ENCODE measurements around the gene SNU13. TPM values are rescaled to one million over a fixed set of nuclear protein-coding genes. Genes with fewer than 3 reads are reported as not detected.
"Not testable (repeated sequence)": the region's sequence is repeated elsewhere in the genome, so short reads cannot be mapped to it uniquely, and the experiment has no call there.

The SNU13 gene
- polyA plus RNA-seq, 4 donors, result 82.1 to 149 (median 113) TPM

DNA sequence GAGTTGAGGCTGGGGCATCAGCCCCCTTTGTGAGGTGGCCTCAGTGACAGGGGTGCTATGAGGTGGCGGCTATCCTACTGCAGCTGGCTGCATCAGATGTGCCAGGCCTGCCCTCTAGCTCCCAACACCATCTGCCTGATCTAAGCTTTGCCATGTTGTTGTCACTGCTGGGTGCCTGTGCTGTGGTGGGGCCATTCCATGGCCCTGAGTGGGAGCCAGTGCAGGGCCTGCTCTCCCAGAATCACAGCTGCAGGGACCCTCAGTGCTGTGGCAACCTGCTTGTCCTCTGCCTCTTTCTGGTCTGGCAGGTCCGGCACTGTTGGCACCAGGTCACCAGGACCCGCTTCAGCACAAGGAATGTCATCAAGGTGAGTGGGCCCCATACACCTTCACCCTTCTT, 1.8 kb upstream of the SNU13 start:
- peaks cover 0 to 4% (median 0%) of the 10 kb centered on the region in 3 donors for H3K4me1 ChIP-seq (ENCODE audit: control insufficient read depth in 3 of 3, insufficient read depth in 2 of 3, low read depth in 1 of 3, low read length in 2 of 3)
- H3K36me3 ChIP-seq (ENCODE audit: control insufficient read depth in 3 of 3, insufficient read depth in 2 of 3, low read depth in 1 of 3, low read length in 3 of 3), result peaks cover 0 to 14% (median 5%) of the 10 kb centered on the region in 3 donors
- no peak overlapping the region for H3K4me3 ChIP-seq (ENCODE audit: low read depth in 1 of 3, low read length in 3 of 3)
- 88 to 97% (median 94%) methylated on average over 3 of the region's 3 CpGs for WGBS, 3 donors
- no peak for FAIRE-seq
- no peak overlapping the region for H3K27ac ChIP-seq (ENCODE audit: low read depth in 1 of 3, low read length in 2 of 3)
- no peaks in the 10 kb centered on the region for H3K9me3 ChIP-seq (ENCODE audit: control insufficient read depth in 2 of 2, insufficient read depth in 1 of 2, low read depth in 1 of 2, low read length in 1 of 2)
- no peaks in the 10 kb centered on the region for H3K27me3 ChIP-seq (ENCODE audit: control insufficient read depth in 3 of 3, insufficient read depth in 3 of 3, low read length in 3 of 3)
- no peak for DNase-seq

DNA sequence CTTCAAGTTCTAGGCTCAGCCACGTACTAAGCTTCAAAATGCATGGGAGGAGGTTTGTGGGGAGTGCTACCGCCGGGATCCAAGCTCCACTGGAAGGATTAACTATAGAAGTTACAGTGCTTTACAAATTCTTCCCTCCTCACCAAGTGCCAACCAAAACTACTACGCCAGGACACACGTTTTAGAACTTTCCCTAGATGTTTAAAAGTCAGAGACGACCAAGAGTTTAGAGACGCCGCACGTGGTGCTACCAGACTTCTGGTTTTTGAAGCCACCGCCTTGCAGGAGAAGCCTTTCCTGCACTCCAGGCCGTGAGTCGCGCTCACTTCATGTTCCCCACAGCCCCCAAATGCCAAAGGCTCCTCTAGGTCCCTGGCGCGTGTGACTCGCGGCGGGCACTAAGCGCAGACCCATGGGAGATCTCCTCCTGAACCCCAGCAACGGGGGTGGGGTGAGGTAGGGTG, 734 bp downstream of the SNU13 start:
- no peaks in the 10 kb centered on the region for H3K9me3 ChIP-seq (ENCODE audit: control insufficient read depth in 2 of 2, insufficient read depth in 1 of 2, low read depth in 1 of 2, low read length in 1 of 2)
- peak overlapping the region in 2 of 3 donors; percentile 98 for H3K27ac ChIP-seq (ENCODE audit: low read depth in 1 of 3, low read length in 2 of 3)
- DNase-seq (peak; percentile 35 to 63), FAIRE-seq (no peak)
- H3K27me3 ChIP-seq (ENCODE audit: control insufficient read depth in 3 of 3, insufficient read depth in 3 of 3, low read length in 3 of 3), result no peaks in the 10 kb centered on the region
- peaks cover 0 to 4% (median 2%) of the 10 kb centered on the region in 3 donors for H3K4me1 ChIP-seq (ENCODE audit: control insufficient read depth in 3 of 3, insufficient read depth in 2 of 3, low read depth in 1 of 3, low read length in 2 of 3)
- H3K36me3 ChIP-seq (ENCODE audit: control insufficient read depth in 3 of 3, insufficient read depth in 2 of 3, low read depth in 1 of 3, low read length in 3 of 3), result peaks cover 0 to 6% (median 0%) of the 10 kb centered on the region in 3 donors
- peak overlapping the region; percentile 73 to 97 (median 82) for H3K4me3 ChIP-seq (ENCODE audit: low read depth in 1 of 3, low read length in 3 of 3)
- 0 to 1% (median 0%) methylated on average over 20 of the region's 20 CpGs for WGBS, 3 donors

DNA sequence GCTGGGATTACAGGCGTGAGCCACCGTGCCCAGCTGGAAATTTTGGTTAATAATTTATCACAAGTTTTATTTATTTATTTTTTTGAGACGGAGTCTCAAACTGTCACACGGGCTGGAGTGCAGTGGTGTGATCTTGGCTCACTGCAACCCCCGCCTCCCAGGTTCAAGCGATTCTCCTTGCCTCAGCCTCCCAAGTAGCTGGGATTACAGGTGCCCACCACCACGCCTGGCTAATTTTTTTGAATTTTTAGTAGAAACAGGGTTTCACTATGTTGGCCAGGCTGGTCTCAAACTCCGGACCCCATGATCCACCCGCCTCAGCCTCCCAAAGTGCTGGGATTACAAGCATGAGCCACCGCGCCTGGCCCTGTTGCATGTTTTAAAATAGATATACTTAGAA, 1.8 kb downstream of the SNU13 start:
- H3K27ac ChIP-seq (ENCODE audit: low read depth in 1 of 3, low read length in 2 of 3); H3K4me3 ChIP-seq (ENCODE audit: low read depth in 1 of 3, low read length in 3 of 3); DNase-seq; H3K27me3 ChIP-seq (ENCODE audit: control insufficient read depth in 3 of 3, insufficient read depth in 3 of 3, low read length in 3 of 3); H3K36me3 ChIP-seq (ENCODE audit: control insufficient read depth in 3 of 3, insufficient read depth in 2 of 3, low read depth in 1 of 3, low read length in 3 of 3); FAIRE-seq; H3K9me3 ChIP-seq (ENCODE audit: control insufficient read depth in 2 of 2, insufficient read depth in 1 of 2, low read depth in 1 of 2, low read length in 1 of 2); H3K4me1 ChIP-seq (ENCODE audit: control insufficient read depth in 3 of 3, insufficient read depth in 2 of 3, low read depth in 1 of 3, low read length in 2 of 3): not testable (repeated sequence)
- 67 to 83% (median 70%) methylated on average over 11 of the region's 11 CpGs for WGBS, 3 donors

DNA sequence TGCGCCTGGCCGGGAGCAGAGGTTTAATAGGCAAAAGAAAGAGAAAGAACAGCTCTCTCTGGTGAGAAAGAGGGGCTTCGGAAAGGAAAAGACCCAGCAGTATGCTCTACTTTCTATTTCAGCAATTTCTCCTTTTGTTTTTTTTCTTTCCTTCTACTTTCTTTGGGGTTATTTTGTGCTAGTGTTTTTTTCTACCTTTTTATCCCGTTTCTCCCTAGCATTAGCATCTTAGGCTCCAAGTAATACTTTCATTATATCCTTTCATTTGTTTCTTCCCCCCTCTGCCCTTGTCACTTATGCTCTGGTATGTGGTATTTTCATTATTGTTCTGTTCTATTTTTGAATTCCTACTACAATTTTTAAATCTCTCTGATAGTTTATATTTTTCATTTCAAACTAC, 4.5 kb downstream of the SNU13 start:
- H3K27ac ChIP-seq (ENCODE audit: low read depth in 1 of 3, low read length in 2 of 3), result no peak overlapping the region
- no peak for FAIRE-seq
- H3K4me1 ChIP-seq (ENCODE audit: control insufficient read depth in 3 of 3, insufficient read depth in 2 of 3, low read depth in 1 of 3, low read length in 2 of 3), result peaks cover 0 to 4% (median 4%) of the 10 kb centered on the region in 3 donors
- no peaks in the 10 kb centered on the region for H3K27me3 ChIP-seq (ENCODE audit: control insufficient read depth in 3 of 3, insufficient read depth in 3 of 3, low read length in 3 of 3)
- DNase-seq, result no peak
- 83 to 95% (median 86%) methylated on average over 4 of the region's 4 CpGs for WGBS, 3 donors
- peaks cover 0 to 12% (median 6%) of the 10 kb centered on the region in 3 donors for H3K36me3 ChIP-seq (ENCODE audit: control insufficient read depth in 3 of 3, insufficient read depth in 2 of 3, low read depth in 1 of 3, low read length in 3 of 3)
- no peak overlapping the region for H3K4me3 ChIP-seq (ENCODE audit: low read depth in 1 of 3, low read length in 3 of 3)
- no peaks in the 10 kb centered on the region for H3K9me3 ChIP-seq (ENCODE audit: control insufficient read depth in 2 of 2, insufficient read depth in 1 of 2, low read depth in 1 of 2, low read length in 1 of 2)

DNA sequence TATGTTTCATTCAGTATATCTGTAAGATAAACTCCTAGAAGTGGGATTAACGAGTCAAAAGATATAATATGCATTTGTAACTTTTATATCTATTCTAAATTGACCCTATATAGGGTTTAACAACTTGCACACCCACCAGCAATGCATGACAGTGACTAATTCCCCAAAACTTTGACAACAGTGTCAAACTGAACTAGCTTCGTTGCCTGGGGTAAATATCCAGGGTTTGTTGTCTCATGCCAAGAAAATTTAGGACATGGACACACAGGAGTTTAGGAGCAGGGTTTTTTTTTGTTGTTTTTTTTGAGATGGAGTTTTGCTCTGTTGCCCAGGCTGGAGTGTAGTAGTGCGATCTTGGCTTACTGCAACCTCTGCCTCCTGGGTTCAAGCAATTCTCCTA, 5.1 kb downstream of the SNU13 start:
- H3K4me3 ChIP-seq (ENCODE audit: low read depth in 1 of 3, low read length in 3 of 3), result no peak overlapping the region
- DNase-seq (no peak), FAIRE-seq (no peak)
- H3K36me3 ChIP-seq (ENCODE audit: control insufficient read depth in 3 of 3, insufficient read depth in 2 of 3, low read depth in 1 of 3, low read length in 3 of 3), result peaks cover 2 to 18% (median 6%) of the 10 kb centered on the region in 3 donors
- no peaks in the 10 kb centered on the region for H3K27me3 ChIP-seq (ENCODE audit: control insufficient read depth in 3 of 3, insufficient read depth in 3 of 3, low read length in 3 of 3)
- no peak overlapping the region for H3K27ac ChIP-seq (ENCODE audit: low read depth in 1 of 3, low read length in 2 of 3)
- H3K9me3 ChIP-seq (ENCODE audit: control insufficient read depth in 2 of 2, insufficient read depth in 1 of 2, low read depth in 1 of 2, low read length in 1 of 2), result no peaks in the 10 kb centered on the region
- WGBS, 3 donors, result 74 to 82% (median 80%) methylated on average over 3 of the region's 3 CpGs
- H3K4me1 ChIP-seq (ENCODE audit: control insufficient read depth in 3 of 3, insufficient read depth in 2 of 3, low read depth in 1 of 3, low read length in 2 of 3), result peaks cover 0 to 4% (median 4%) of the 10 kb centered on the region in 3 donors

DNA sequence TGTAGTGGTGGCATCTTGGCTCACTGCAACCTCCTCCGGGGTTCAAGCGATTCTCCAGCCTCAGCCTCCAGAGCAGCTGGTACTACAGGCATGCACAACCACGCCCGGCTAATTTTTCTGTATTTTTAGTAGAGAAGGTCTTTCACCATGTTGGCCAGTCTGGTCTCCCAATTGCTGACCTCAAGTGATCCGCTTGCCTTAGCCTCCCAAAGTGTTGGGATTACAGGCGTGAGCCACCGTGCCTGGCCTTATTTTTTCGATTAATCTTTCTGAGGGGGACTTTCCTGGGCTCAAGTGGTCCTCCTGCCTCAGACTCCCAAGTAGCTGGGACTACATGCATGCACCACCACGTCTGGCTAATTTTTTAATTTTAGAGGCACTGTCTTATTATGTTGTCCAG, 5.6 kb downstream of the SNU13 start:
- Histone ChIP-seq H3K4me3 (ENCODE audit: low read depth in 1 of 3, low read length in 3 of 3) (peak overlapping the region in 1 of 3 donors; percentile 55), H3K27ac (ENCODE audit: low read depth in 1 of 3, low read length in 2 of 3) (peak overlapping the region in 2 of 3 donors; percentile 59 to 88), H3K9me3 (ENCODE audit: control insufficient read depth in 2 of 2, insufficient read depth in 1 of 2, low read depth in 1 of 2, low read length in 1 of 2) (no peaks in the 10 kb centered on the region), H3K4me1 (ENCODE audit: control insufficient read depth in 3 of 3, insufficient read depth in 2 of 3, low read depth in 1 of 3, low read length in 2 of 3) (peaks cover 0 to 4% (median 4%) of the 10 kb centered on the region in 3 donors), H3K36me3 (ENCODE audit: control insufficient read depth in 3 of 3, insufficient read depth in 2 of 3, low read depth in 1 of 3, low read length in 3 of 3) (peaks cover 6 to 21% (median 7%) of the 10 kb centered on the region in 3 donors), H3K27me3 (ENCODE audit: control insufficient read depth in 3 of 3, insufficient read depth in 3 of 3, low read length in 3 of 3) (no peaks in the 10 kb centered on the region)
- no peak for FAIRE-seq
- WGBS, 3 donors, result 86 to 95% (median 91%) methylated on average over 9 of the region's 9 CpGs
- no peak for DNase-seq

DNA sequence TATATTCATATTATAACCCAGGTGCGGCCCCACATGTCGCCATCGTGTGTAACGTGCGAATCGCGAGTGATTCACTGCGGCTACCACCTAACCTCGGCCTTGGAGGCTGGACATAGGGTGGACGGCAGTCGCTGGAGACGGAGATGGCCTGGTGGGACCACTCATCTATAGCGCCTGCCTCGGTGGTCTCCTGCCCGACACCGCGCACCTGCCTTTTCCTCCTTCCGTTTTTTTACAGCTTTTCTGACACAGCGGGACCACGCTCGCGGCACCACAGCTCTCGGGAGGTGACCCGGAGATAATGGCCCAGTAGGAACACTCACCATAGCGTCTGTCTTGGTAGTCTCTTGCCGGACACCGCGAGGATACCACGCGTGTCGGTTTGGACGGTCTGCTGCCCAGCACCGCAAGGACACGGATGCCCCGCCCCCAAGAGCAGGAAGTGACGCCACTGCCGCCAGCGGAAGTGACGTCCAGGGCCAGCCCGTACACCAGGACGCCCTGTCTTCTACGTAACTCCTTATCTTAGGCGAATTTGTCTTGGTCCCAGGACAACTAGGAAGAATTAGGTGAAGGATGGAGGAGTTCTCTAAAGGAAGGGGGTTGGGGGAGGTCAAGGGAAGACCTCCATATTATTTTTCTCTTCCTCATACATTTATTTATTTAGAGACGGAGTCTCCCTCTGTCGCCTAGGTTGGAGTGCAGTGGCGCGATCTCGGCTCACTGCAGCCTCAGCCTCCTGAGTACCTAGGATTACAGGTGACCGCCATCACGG, 6.4 kb downstream of the SNU13 start:
- Histone ChIP-seq H3K4me1 (ENCODE audit: control insufficient read depth in 3 of 3, insufficient read depth in 2 of 3, low read depth in 1 of 3, low read length in 2 of 3) (peaks cover 0 to 4% (median 0%) of the 10 kb centered on the region in 3 donors), H3K27ac (ENCODE audit: low read depth in 1 of 3, low read length in 2 of 3) (peak overlapping the region; percentile 45 to 88 (median 59)), H3K27me3 (ENCODE audit: control insufficient read depth in 3 of 3, insufficient read depth in 3 of 3, low read length in 3 of 3) (no peaks in the 10 kb centered on the region), H3K9me3 (ENCODE audit: control insufficient read depth in 2 of 2, insufficient read depth in 1 of 2, low read depth in 1 of 2, low read length in 1 of 2) (no peaks in the 10 kb centered on the region), H3K36me3 (ENCODE audit: control insufficient read depth in 3 of 3, insufficient read depth in 2 of 3, low read depth in 1 of 3, low read length in 3 of 3) (peaks cover 6 to 23% (median 7%) of the 10 kb centered on the region in 3 donors), H3K4me3 (ENCODE audit: low read depth in 1 of 3, low read length in 3 of 3) (peak overlapping the region; percentile 55 to 66 (median 60))
- FAIRE-seq (no peak), DNase-seq (peak; percentile 81 to 93)
- 40 to 47% (median 42%) methylated on average over 50 of the region's 50 CpGs for WGBS, 3 donors

DNA sequence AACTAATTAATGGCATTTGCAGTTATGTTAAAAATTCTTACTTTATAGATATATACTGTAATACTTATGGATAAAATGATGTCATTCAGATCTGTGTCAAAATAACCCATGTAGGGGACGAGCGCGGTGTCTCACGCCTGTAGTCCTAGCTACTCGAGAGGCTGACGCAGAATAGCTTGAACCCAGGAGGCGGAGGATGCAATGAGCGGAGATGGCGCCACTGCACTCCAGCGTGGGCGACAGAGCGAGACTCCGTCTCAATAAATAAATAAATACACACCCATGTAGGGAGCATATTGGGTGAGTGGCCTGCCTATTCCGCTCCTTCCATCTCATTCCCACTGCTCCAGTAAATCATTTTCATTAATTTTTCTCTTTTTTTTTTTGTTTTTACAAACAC, 7.1 kb downstream of the SNU13 start:
- WGBS, 3 donors, result 43 to 65% (median 44%) methylated on average over 14 of the region's 14 CpGs
- Histone ChIP-seq H3K9me3 (ENCODE audit: control insufficient read depth in 2 of 2, insufficient read depth in 1 of 2, low read depth in 1 of 2, low read length in 1 of 2) (no peaks in the 10 kb centered on the region), H3K27ac (ENCODE audit: low read depth in 1 of 3, low read length in 2 of 3) (peak overlapping the region in 2 of 3 donors; percentile 59 to 88), H3K4me1 (ENCODE audit: control insufficient read depth in 3 of 3, insufficient read depth in 2 of 3, low read depth in 1 of 3, low read length in 2 of 3) (peaks cover 0 to 4% (median 0%) of the 10 kb centered on the region in 3 donors), H3K36me3 (ENCODE audit: control insufficient read depth in 3 of 3, insufficient read depth in 2 of 3, low read depth in 1 of 3, low read length in 3 of 3) (peaks cover 6 to 25% (median 7%) of the 10 kb centered on the region in 3 donors), H3K4me3 (ENCODE audit: low read depth in 1 of 3, low read length in 3 of 3) (peak overlapping the region; percentile 55 to 66 (median 60)), H3K27me3 (ENCODE audit: control insufficient read depth in 3 of 3, insufficient read depth in 3 of 3, low read length in 3 of 3) (no peaks in the 10 kb centered on the region)
- FAIRE-seq (no peak), DNase-seq (peak; percentile 18 to 19)

Measured in small intestine (tissue), 7 donors.